GM19397 (cell line): Measurements from ENCODE around the gene XYLT1.
"Not testable (repeated sequence)": the region's sequence is repeated elsewhere in the genome, so short reads cannot be mapped to it uniquely, and the experiment has no call there.

Source experiments
- ATAC-seq: cut with Tn5 transposase; IDR thresholded peaks from one replicate; pipeline ENCODE4 v1.9.1; 2021; ENCODE audit warnings: mild to moderate bottlenecking, moderate library complexity; ENCODE audit not compliant: unreplicated experiment

XYLT1 gene

GRCh38 chr16:17488506-17488905 lies 17.7 kb upstream of the XYLT1 start:
- ATAC-seq: no peak

- no peak for ATAC-seq
Measured at GRCh38 chr16:17483351-17483750, 12.6 kb upstream of the XYLT1 start.

- not testable (repeated sequence) for ATAC-seq
Measured at GRCh38 chr16:17482341-17482740, 11.6 kb upstream of the XYLT1 start.

GRCh38 chr16:17481736-17482135 lies 11.0 kb upstream of the XYLT1 start:
- no peak for ATAC-seq

GRCh38 chr16:17477260-17477545 lies 6.4 kb upstream of the XYLT1 start:
- not testable (repeated sequence) for ATAC-seq

GRCh38 chr16:17476414-17477259 lies 5.9 kb upstream of the XYLT1 start:
- no peak for ATAC-seq

GRCh38 chr16:17475104-17475503 lies 4.3 kb upstream of the XYLT1 start:
- no peak for ATAC-seq

GRCh38 chr16:17474572-17474971 lies 3.8 kb upstream of the XYLT1 start:
- ATAC-seq: no peak

- ATAC-seq: no peak
Measured at GRCh38 chr16:17474037-17474436, 3.3 kb upstream of the XYLT1 start.

- ATAC-seq: no peak
Measured at GRCh38 chr16:17471719-17472461, 1.1 kb upstream of the XYLT1 start.

GRCh38 chr16:17470182-17470907 lies 415 bp downstream of the XYLT1 start:
- ATAC-seq: no peak

GRCh38 chr16:17469741-17470181 lies 999 bp downstream of the XYLT1 start:
- no peak for ATAC-seq

- ATAC-seq: no peak
Measured at GRCh38 chr16:17469011-17469740, 1.6 kb downstream of the XYLT1 start.

- ATAC-seq: no peak
Measured at GRCh38 chr16:17468611-17469010, 2.1 kb downstream of the XYLT1 start.

GRCh38 chr16:17467923-17468540 lies 2.7 kb downstream of the XYLT1 start:
- ATAC-seq: no peak

- no peak for ATAC-seq
Measured at GRCh38 chr16:17466876-17467275, 3.9 kb downstream of the XYLT1 start.

GRCh38 chr16:17465460-17465859 lies 5.3 kb downstream of the XYLT1 start:
- no peak for ATAC-seq

GRCh38 chr16:17463335-17463734 lies 7.4 kb downstream of the XYLT1 start:
- no peak for ATAC-seq

- no peak for ATAC-seq
Measured at GRCh38 chr16:17461951-17462729, 8.6 kb downstream of the XYLT1 start.

- ATAC-seq: no peak
Measured at GRCh38 chr16:17460890-17461289, 9.9 kb downstream of the XYLT1 start.
